NK-92 (cell line): ENCODE data around the gene DEPDC5.
"Not testable (repeated sequence)": the region's sequence is repeated elsewhere in the genome, so short reads cannot be mapped to it uniquely, and the experiment has no call there.

Experiments
- DNase-seq: peaks from one replicate; lab custom pipeline; 2025; ENCODE audit not compliant: unreplicated experiment; lab: John Stamatoyannopoulos, UW

DEPDC5 gene

GRCh38 chr22:31753634-31754501 lies at the start of gene DEPDC5:
Gene DEPDC5, plus strand, starts transcription at chr22:31754019. Its CDS starts 903 bp downstream, at chr22:31754922.
- peak; percentile 24 for DNase-seq

DNA sequence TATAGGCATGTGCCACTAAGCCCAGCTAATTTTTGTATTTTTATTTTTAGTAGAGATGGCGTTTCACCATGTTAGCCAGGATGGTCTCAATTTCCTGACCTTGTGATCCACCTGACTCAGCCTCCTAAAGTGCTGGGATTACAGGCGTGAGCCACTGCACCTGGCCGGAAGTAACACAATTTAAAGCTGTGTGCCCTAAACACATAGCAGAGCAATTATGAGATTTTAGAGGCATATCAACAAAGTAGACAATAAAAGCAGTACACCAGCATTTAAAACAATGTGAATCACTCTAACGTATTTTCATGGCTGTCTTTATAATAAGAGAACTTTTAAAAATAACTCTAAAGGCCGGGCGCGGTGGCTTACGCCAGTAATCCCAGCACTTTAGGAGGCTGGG lies 46.3 kb upstream of the DEPDC5 start:
- DNase-seq: no peak

DNA sequence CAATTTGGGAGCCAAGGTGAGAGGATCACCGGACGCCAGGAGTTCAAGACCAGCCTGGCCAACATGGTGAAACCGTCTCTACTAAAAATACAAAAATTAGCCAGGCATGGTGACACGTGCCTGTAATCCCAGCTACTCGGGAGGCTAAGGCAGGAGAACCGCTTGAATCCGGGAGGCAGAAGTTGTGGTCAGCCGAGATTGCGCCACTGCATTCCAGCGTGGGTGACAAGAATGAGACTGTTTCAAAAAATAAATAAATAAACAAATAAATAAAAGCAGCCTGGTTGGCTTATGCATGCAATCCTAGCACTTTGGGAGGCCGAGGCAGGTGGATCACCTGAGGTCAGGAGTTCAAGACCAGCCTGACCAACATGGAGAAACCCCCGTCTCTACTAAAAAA lies 42.6 kb upstream of the DEPDC5 start:
- DNase-seq: not testable (repeated sequence)

- no peak for DNase-seq
Observed at GRCh38 chr22:31715147-31715778, 38.6 kb upstream of the DEPDC5 start.

GRCh38 chr22:31719850-31720471 lies 33.9 kb upstream of the DEPDC5 start:
- DNase-seq: no peak

DNA sequence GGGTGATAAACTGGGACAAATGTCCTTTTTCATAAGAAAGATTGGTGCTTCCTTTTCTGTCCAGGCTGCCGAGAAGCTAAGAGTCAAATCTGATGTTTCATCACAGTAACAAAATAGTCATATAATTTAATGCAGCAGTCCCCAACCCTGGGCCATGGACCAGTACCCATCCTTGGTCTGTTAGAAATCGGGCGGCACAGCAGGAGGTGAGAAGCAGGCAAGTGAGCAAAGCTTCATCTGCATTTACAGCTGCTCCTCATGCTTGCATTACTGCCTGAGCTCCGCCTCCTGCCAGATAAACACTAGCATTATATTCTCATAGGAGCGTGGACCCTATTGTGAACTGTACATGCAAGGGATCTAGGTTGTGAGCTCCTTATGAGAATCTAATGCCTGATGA lies 30.1 kb upstream of the DEPDC5 start:
- no peak for DNase-seq

DNA sequence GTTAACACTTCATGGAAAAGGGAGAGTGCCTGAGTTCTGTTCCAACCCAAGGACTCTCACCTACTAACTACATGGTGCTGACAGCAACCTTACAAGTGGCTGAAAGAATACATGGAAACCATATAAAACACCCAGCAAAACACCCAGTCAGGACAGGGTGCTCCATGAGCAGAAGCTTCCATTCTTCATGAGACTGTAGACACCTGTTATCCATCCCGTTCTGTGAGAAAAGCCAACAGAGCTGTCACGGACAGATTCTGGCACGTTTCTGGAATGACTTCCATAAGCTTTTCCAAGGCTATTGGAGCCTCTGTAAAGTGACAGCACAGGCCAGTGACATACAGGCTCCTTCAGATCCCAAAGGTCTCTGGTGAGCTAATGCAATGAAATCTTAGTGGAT lies 27.1 kb upstream of the DEPDC5 start:
- DNase-seq: no peak

- no peak for DNase-seq
Observed at GRCh38 chr22:31728857-31729256, 25.0 kb upstream of the DEPDC5 start.

DNA sequence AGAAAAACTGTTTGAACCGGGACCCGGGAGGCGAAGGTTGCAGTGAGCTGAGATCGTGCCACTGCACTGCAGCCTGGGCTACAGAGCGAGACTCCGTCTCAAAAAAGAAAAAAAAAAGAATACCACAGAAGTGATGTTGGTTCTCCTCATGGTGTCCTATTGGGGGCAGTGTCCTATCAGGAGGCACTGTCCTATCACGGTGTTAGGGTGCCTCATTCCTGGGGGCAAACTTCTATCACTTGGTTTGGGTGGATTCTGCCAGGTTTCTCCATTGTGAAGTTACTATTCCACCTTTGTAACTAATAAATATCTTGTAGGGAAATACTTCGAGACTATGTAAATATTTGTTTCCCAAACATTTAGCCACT lies 23.5 kb upstream of the DEPDC5 start:
- DNase-seq: no peak

DNA sequence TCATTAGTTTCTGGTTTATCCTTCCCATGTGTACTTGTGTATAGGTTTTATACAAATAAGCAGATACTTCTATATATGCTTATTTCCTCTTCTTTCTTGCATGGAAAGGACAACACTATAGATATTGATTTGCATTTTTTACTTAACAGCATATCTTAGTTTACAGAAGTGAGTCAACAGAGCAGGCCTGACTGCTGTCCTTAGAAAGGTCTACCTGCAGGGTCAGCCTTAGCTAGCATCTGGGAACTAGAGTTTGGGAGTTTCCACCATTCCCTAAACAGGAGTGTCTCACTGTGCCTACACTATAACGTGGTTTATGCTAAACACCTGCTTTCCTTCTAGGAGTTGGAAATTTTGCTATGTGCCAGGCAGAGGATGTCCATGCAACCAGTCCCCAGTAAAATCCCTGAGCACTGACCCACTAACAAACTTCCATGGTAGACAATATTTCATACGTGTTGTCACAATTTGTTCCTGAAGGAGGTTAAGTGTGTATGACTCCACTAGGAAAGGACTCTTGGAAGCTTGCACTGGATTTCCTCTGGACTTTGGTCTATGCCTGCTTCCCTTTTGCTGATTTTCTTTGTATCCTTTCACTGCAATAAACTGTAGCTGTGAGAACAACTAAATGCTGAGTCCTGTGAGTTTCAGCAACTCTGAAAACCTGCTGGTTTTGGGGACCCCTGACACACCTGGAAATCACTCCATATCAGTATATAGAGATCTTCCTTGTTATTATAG lies 21.6 kb upstream of the DEPDC5 start:
- DNase-seq: no peak

- DNase-seq: no peak
Observed at GRCh38 chr22:31733580-31734079, 20.2 kb upstream of the DEPDC5 start.

- no peak for DNase-seq
Observed at GRCh38 chr22:31734512-31734911, 19.3 kb upstream of the DEPDC5 start.

- DNase-seq: no peak
Observed at GRCh38 chr22:31736458-31736857, 17.4 kb upstream of the DEPDC5 start.

DNA sequence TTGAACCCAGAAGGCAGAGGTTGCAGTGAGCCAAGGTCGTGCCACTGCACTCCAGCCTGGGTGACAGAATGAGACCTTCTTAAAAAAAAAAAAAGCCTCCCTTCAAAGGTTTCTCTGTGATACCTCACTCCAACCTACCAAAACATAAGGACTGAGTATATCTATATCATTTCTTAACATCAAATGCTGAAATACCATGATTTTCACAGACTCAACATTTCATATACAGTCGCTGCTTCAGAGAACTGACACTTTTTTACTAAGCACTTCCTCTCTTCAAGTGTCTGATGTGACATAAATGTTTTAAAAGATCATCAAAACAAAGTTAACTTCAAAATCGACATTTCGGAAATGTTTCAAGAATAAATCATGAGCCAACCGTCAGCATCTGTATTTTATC lies 15.9 kb upstream of the DEPDC5 start:
- DNase-seq: no peak

GRCh38 chr22:31738566-31738965 lies 15.3 kb upstream of the DEPDC5 start:
- DNase-seq: no peak

GRCh38 chr22:31739795-31740201 lies 14.0 kb upstream of the DEPDC5 start:
- no peak for DNase-seq

DNA sequence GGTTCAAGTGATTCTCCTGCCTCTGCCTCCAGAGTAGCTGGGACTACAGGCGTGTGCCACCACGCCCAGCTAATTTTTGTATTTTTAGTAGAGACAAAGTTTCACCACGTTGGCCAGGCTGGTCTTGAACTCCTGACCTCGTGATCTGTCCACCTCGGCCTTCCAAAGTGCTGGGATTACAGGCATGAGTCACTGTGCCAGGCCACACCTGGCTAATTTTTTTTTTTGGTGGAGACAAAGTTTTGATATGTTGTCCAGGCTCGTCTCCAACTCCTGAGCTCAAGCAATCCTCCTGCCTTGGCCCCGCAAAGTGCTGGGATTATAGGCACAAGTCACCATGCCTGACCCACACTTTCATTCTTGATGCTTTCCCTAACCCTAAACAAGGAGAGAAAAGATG lies 13.5 kb upstream of the DEPDC5 start:
- DNase-seq: not testable (repeated sequence)

- no peak for DNase-seq
Observed at GRCh38 chr22:31742115-31742514, 11.7 kb upstream of the DEPDC5 start.

GRCh38 chr22:31742682-31743081 lies 11.1 kb upstream of the DEPDC5 start:
- no peak for DNase-seq

GRCh38 chr22:31743871-31744270 lies 9.9 kb upstream of the DEPDC5 start:
- no peak for DNase-seq

DNA sequence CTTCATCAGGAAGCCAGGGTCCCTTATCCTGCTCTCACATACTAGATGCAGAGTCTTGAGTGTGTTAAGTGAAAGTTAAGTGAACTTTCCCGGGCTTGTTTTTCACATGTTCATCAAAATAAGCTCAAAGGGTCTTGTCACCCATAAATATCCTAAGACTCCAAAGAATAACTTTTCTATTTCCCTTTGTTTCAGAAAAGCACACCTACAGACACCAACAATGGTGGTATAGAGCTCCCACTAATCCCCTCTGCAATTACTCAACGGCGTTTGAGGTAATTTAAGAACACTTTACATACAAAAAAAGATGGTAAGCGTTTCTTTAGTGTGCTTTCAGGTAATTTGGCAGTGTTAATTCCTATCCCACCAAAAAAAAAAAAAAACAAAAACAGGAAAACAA lies 6.4 kb upstream of the DEPDC5 start:
- no peak for DNase-seq
